HepG2 (cell line): ENCODE measurements around the gene U2SURP. TPM values are rescaled to one million over a fixed set of nuclear protein-coding genes. Genes with fewer than 3 reads are reported as not detected.

Source experiments
- E2F2 ChIP-seq: sonication (generic); formaldehyde crosslinking; IDR thresholded peaks from 2 replicates; pipeline ENCODE4 v1.4.0; 2020; ENCODE audit warnings: missing genetic modification reagents, borderline replicate concordance
- ELF1 ChIP-seq: sonication (generic); formaldehyde crosslinking; IDR thresholded peaks from 2 replicates; pipeline ENCODE4 v1.4.0; 2020; ENCODE audit warnings: missing genetic modification reagents
- ETV5 ChIP-seq: IDR thresholded peaks from 2 replicates; pipeline ENCODE4 v1.6.1; 2018; ENCODE audit warnings: missing biosample characterization, missing genetic modification reagents, inconsistent platforms, borderline replicate concordance
- HBP1 ChIP-seq: IDR thresholded peaks from 2 replicates; pipeline ENCODE4 v1.6.1; 2016; ENCODE audit warnings: low read depth, control low read depth
- HNRNPUL1 ChIP-seq: fragments of 200-400 bp; formaldehyde crosslinking; IDR thresholded peaks from 2 replicates; pipeline ENCODE4 v1.6.1; 2017; ENCODE audit warnings: low read depth, mild to moderate bottlenecking, low read length, moderate library complexity
- KAT7 ChIP-seq: IDR thresholded peaks from 2 replicates; pipeline ENCODE4 v1.6.1; 2018; ENCODE audit warnings: borderline replicate concordance, missing compliant biosample characterization
- KIAA2018 ChIP-seq: sonication (generic); formaldehyde crosslinking; IDR thresholded peaks from 2 replicates; pipeline ENCODE4 v1.5.0; 2020; ENCODE audit warnings: mild to moderate bottlenecking, missing genetic modification reagents, borderline replicate concordance
- KMT2A ChIP-seq: sonication (generic); formaldehyde crosslinking; IDR thresholded peaks from 2 replicates; pipeline ENCODE4 v1.4.0; 2020; ENCODE audit warnings: missing genetic modification reagents
- MIXL1 ChIP-seq: IDR thresholded peaks from 2 replicates; pipeline ENCODE4 v1.6.1; 2016
- NFATC3 ChIP-seq: sonication (generic); formaldehyde crosslinking; IDR thresholded peaks from 2 replicates; pipeline ENCODE4 v1.5.1; 2020; ENCODE audit warnings: mild to moderate bottlenecking, missing genetic modification reagents
- PHF21A ChIP-seq: sonication (generic); formaldehyde crosslinking; IDR thresholded peaks from 2 replicates; pipeline ENCODE4 v1.5.0; 2020; ENCODE audit warnings: mild to moderate bottlenecking, missing genetic modification reagents
- TFDP2 ChIP-seq: sonication (generic); formaldehyde crosslinking; IDR thresholded peaks from 2 replicates; pipeline ENCODE4 v1.4.0; 2020; ENCODE audit warnings: missing genetic modification reagents
- U2AF1 ChIP-seq: fragments of 200-400 bp; formaldehyde crosslinking; optimal IDR thresholded peaks from 2 replicates; pipeline ENCODE3; 2017; ENCODE audit warnings: mild to moderate bottlenecking, low read depth, low read length
- ZNF234 ChIP-seq: sonication (generic); formaldehyde crosslinking; conservative IDR thresholded peaks from 2 replicates; pipeline ENCODE4 v1.5.1; 2020; ENCODE audit warnings: mild to moderate bottlenecking, missing genetic modification reagents
- ZNF329 ChIP-seq: sonication (generic); formaldehyde crosslinking; IDR thresholded peaks from 2 replicates; pipeline ENCODE4 v1.9.0; 2021; ENCODE audit warnings: low read depth, mild to moderate bottlenecking, missing genetic modification reagents
- ZNF34 ChIP-seq: sonication (generic); formaldehyde crosslinking; IDR thresholded peaks from 2 replicates; pipeline ENCODE4 v1.4.0; 2020; ENCODE audit warnings: mild to moderate bottlenecking, missing genetic modification reagents, borderline replicate concordance
- ZNF816 ChIP-seq: sonication (generic); formaldehyde crosslinking; IDR thresholded peaks from 2 replicates; pipeline ENCODE4 v1.8.0; 2022; ENCODE audit warnings: missing genetic modification reagents, mild to moderate bottlenecking, borderline replicate concordance
- polyA plus RNA-seq, 8 experiments: library from polyadenylated mRNA; depleted of rRNA in 3 of 8; stranded (reverse) in 7 of 8; unstranded in 1 of 8; fragments of >200 nt; fragmentation: Illumina TruSeq in 4 of 8; extraction: Trizol in 4 of 8; gene quantifications; 2 replicates each; pipeline versions ENCODE4 v1.2.1 to v1.2.3, GENCODE V29; 2011 to 2016; ENCODE audit warnings: low read depth in 4 of 8, missing spikeins in 1 of 8, mixed read lengths in 1 of 8; ENCODE audit not compliant: insufficient read depth in 1 of 8
- total RNA-seq, 5 experiments: library from RNA; depleted of rRNA; stranded (reverse); fragments of >200 nt; fragmentation: Illumina TruSeq; extraction: Trizol; gene quantifications; 2 replicates each; pipeline ENCODE4 v1.2.3, GENCODE V29; 2016; ENCODE audit warnings: low read depth in 1 of 5

Gene U2SURP
- total and polyA plus RNA-seq, 2 of the 13 experiments (the other 11 are each of a cell fraction or from before 2014, with no cell fraction given), result 55.9 to 173 TPM

GRCh38 chr3:142976621-142977398, 24.6 kb upstream of the U2SURP start (continued):
- no peak for TF ChIP-seq KAT7 (CRISPR knock-in tag)
- no peak for TF ChIP-seq NFATC3
- TF ChIP-seq E2F2 (CRISPR knock-in tag), result no peak
- TF ChIP-seq ZNF234, result no peak
- no peak for TF ChIP-seq ZNF34
- no peak for TF ChIP-seq ZNF329 (CRISPR knock-in tag)
- peak; percentile 53 for TF ChIP-seq ELF1 (CRISPR knock-in tag)
- TF ChIP-seq HNRNPUL1, result no peak
- peak; percentile 87 for TF ChIP-seq MIXL1 (CRISPR knock-in tag)
- TF ChIP-seq HBP1 (CRISPR knock-in tag), result no peak
- TF ChIP-seq ZNF816 (CRISPR knock-in tag), result no peak
- TF ChIP-seq KMT2A (CRISPR knock-in tag), result 0 out of 2 replicates have a peak, but pooled peaks have one; percentile 25
- peak; percentile 64; the same call in 1 of the 2 replicates for TF ChIP-seq ETV5 (CRISPR knock-in tag)
- TF ChIP-seq PHF21A (CRISPR knock-in tag), result peak; percentile 43; the same call in 1 of the 2 replicates
- peak; percentile 33; the same call in 1 of the 2 replicates for TF ChIP-seq TFDP2
- TF ChIP-seq KIAA2018 (CRISPR knock-in tag), result no peak
- TF ChIP-seq U2AF1, result no peak
